HepG2 (cell line): ENCODE results near the gene NEDD4L. TPM values are rescaled to one million over a fixed set of nuclear protein-coding genes. Genes with fewer than 3 reads are reported as not detected.

Experiments used
- ATAC-seq: fragments of 200-7000 bp; cut with Tn5 transposase; 3 replicates; pipeline ENCODE4 v1.9.1; 2020; ENCODE audit warnings: mild to moderate bottlenecking, moderate library complexity
- BruUV-seq: library from RNA; stranded (reverse); fragments of 400-500 nt; replicated peaks from 2 replicates; lab custom pipeline; 2021; lab: Mats Ljungman, UMichigan
- CTCF ChIA-PET: fragments of 300-600 bp; formaldehyde crosslinking; extraction: SDS; loops from one replicate; lab custom pipeline; 2021; ENCODE audit warnings: low total read pairs, inconsistent platforms, low intra/inter-chr PET ratio; lab: Yijun Ruan, JAX
- POLR2A ChIA-PET: fragments of 350-600 bp; sonication (Branson Sonifier 250); formaldehyde crosslinking; loops from one replicate; lab custom pipeline; 2020; ENCODE audit warnings: antibody characterized with exemption, inconsistent platforms; lab: Yijun Ruan, JAX
- DNase-seq: peaks from one replicate; pipeline ENCODE4 v3.0.0-alpha.2; 2015; ENCODE audit warnings: low spot score
- FAIRE-seq: peaks from 3 replicates; lab custom pipeline; 2011; peaks lifted over from hg19 to GRCh38; lab: Jason Lieb, UNC
- H2AFZ ChIP-seq: one replicate; pipeline ENCODE4 v1.6.1; 2011; ENCODE audit warnings: low read length, inconsistent platforms
- H3K27ac ChIP-seq: fragments of 300-600 bp; 3 replicates; pipeline ENCODE4 v1.8.0; 2011; ENCODE audit warnings: mixed run types, mild to moderate bottlenecking, mixed read lengths, low read length, inconsistent platforms; ENCODE audit not compliant: insufficient read depth; ENCODE audit errors: extremely low read length
- H3K27me3 ChIP-seq, 2 experiments: fragments of 200-600 bp in 1 of 2; 2 replicates in 1 of 2; 3 replicates in 1 of 2; pipeline versions ENCODE4 v1.6.0 to v1.8.0; 2011; ENCODE audit warnings: low read length in 2 of 2, mild to moderate bottlenecking in 2 of 2, moderate library complexity in 2 of 2, inconsistent platforms in 1 of 2; ENCODE audit not compliant: insufficient read depth in 2 of 2, control insufficient read depth in 1 of 2
- H3K36me3 ChIP-seq, 2 experiments: fragments of 200-600 bp in 1 of 2; replicated peaks in 1 of 2; 2 replicates in 1 of 2; 3 replicates in 1 of 2; pipeline versions ENCODE4 v1.5.1 to v1.8.0; 2011; ENCODE audit warnings: low read length in 2 of 2, inconsistent platforms in 1 of 2; ENCODE audit not compliant: insufficient read depth in 2 of 2, control insufficient read depth in 1 of 2
- H3K4me1 ChIP-seq: 2 replicates; pipeline ENCODE4 v1.5.1; 2012; ENCODE audit warnings: low read length, inconsistent platforms; ENCODE audit not compliant: insufficient read depth
- H3K4me2 ChIP-seq: 2 replicates; pipeline ENCODE4 v1.6.0; 2011; ENCODE audit warnings: low read depth, low read length, inconsistent platforms
- H3K4me3 ChIP-seq, 3 experiments: fragments of 200-600 bp in 1 of 3; sonication (generic), shearing (Covaris generic) in 1 of 3; replicated peaks in 1 of 3; 2 replicates each; pipeline ENCODE4 v1.5.1; 2011 to 2016; ENCODE audit warnings: low read length in 3 of 3, inconsistent platforms in 2 of 3, low read depth in 2 of 3, mild to moderate bottlenecking in 2 of 3, control low read depth in 1 of 3, mixed read lengths in 1 of 3; ENCODE audit not compliant: insufficient read depth in 1 of 3
- H3K79me2 ChIP-seq: one replicate; pipeline ENCODE4 v1.6.1; 2011; ENCODE audit warnings: low read length, inconsistent platforms; ENCODE audit not compliant: insufficient read depth
- H3K9ac ChIP-seq: 2 replicates; pipeline ENCODE4 v1.6.0; 2011; ENCODE audit warnings: mild to moderate bottlenecking, low read depth, low read length, inconsistent platforms; ENCODE audit not compliant: insufficient read depth
- H3K9me3 ChIP-seq: 2 replicates; pipeline ENCODE4 v1.5.1; 2012; ENCODE audit warnings: mild to moderate bottlenecking, low read length
- H4K20me1 ChIP-seq: 2 replicates; pipeline ENCODE4 v1.6.0; 2011; ENCODE audit warnings: inconsistent platforms, mild to moderate bottlenecking, low read length, moderate library complexity; ENCODE audit not compliant: insufficient read depth
- AGO1 ChIP-seq: fragments of 200-400 bp; formaldehyde crosslinking; IDR thresholded peaks from 2 replicates; pipeline ENCODE4 v1.6.1; 2017; ENCODE audit warnings: mild to moderate bottlenecking, low read depth, low read length, moderate library complexity; ENCODE audit not compliant: poor library complexity, severe bottlenecking
- CEBPG ChIP-seq: IDR thresholded peaks from 2 replicates; pipeline ENCODE4 v1.6.1; 2016
- ELF1 ChIP-seq: sonication (generic); formaldehyde crosslinking; IDR thresholded peaks from 2 replicates; pipeline ENCODE4 v1.4.0; 2020; ENCODE audit warnings: missing genetic modification reagents
- KMT2B ChIP-seq: IDR thresholded peaks from 2 replicates; pipeline ENCODE4 v1.6.1; 2016; ENCODE audit warnings: missing genetic modification reagents, missing compliant biosample characterization
- PHF8 ChIP-seq: sonication (generic); formaldehyde crosslinking; IDR thresholded peaks from 2 replicates; pipeline ENCODE4 v1.5.0; 2020; ENCODE audit warnings: missing genetic modification reagents
- RBM22 ChIP-seq: fragments of 200-400 bp; formaldehyde crosslinking; optimal IDR thresholded peaks from 2 replicates; pipeline ENCODE3; 2017; ENCODE audit warnings: mild to moderate bottlenecking, low read length, moderate library complexity
- SMARCE1 ChIP-seq: fragments of 450-650 bp; IDR thresholded peaks from 2 replicates; pipeline ENCODE4 v1.6.1; 2017; ENCODE audit warnings: borderline replicate concordance
- SNAPC2 ChIP-seq: sonication (generic); formaldehyde crosslinking; IDR thresholded peaks from 2 replicates; pipeline ENCODE4 v1.8.1; 2022; ENCODE audit warnings: mild to moderate bottlenecking, missing genetic modification reagents
- SP4 ChIP-seq: sonication (generic); formaldehyde crosslinking; IDR thresholded peaks from 2 replicates; pipeline ENCODE4 v1.8.1; 2023; ENCODE audit warnings: mild to moderate bottlenecking, missing genetic modification reagents
- ZNF263 ChIP-seq: sonication (generic); formaldehyde crosslinking; IDR thresholded peaks from 2 replicates; pipeline ENCODE4 v1.4.0; 2020; ENCODE audit warnings: missing genetic modification reagents
- ZNF674 ChIP-seq: sonication (generic); formaldehyde crosslinking; IDR thresholded peaks from 2 replicates; pipeline ENCODE4 v1.5.0; 2020; ENCODE audit warnings: low read depth, mild to moderate bottlenecking, missing genetic modification reagents
- WGBS: methylation state at CpG from one replicate; pipeline ENCODE4 v1.1.6; 2017; ENCODE audit warnings: low lambda C conversion rate; 5-methylcytosine and 5-hydroxymethylcytosine counted together
- in situ Hi-C: cut with HindIII; loops from 2 replicates; pipeline ENCODE4 v1.10.0; 2017; ENCODE audit warnings: low pct_unique_long_range_greater_than_20kb; ENCODE audit not compliant: extremely low pct_ligation_motif_present
- intact Hi-C: fragments of 100-400 bp; cut with micrococcal nuclease; formaldehyde crosslinking; loops from one replicate; pipeline ENCODE4 v1.10.0; 2022; ENCODE audit not compliant: unreplicated experiment
- polyA plus RNA-seq, 8 experiments: library from polyadenylated mRNA; depleted of rRNA in 3 of 8; stranded (reverse) in 7 of 8; unstranded in 1 of 8; fragments of >200 nt; fragmentation: Illumina TruSeq in 4 of 8; extraction: Trizol in 4 of 8; gene quantifications; 2 replicates each; pipeline versions ENCODE4 v1.2.1 to v1.2.3, GENCODE V29; 2011 to 2016; ENCODE audit warnings: low read depth in 4 of 8, missing spikeins in 1 of 8, mixed read lengths in 1 of 8; ENCODE audit not compliant: insufficient read depth in 1 of 8
- total RNA-seq, 5 experiments: library from RNA; depleted of rRNA; stranded (reverse); fragments of >200 nt; fragmentation: Illumina TruSeq; extraction: Trizol; gene quantifications; 2 replicates each; pipeline ENCODE4 v1.2.3, GENCODE V29; 2016; ENCODE audit warnings: low read depth in 1 of 5
- TF ChIP-seq, protein P1 (sequence below): sonication (generic); formaldehyde crosslinking; IDR thresholded peaks from 2 replicates; pipeline ENCODE4 v1.4.0; 2020; ENCODE audit warnings: missing genetic modification reagents
- TF ChIP-seq, protein P2 (sequence below): sonication (generic); formaldehyde crosslinking; IDR thresholded peaks from 2 replicates; pipeline ENCODE4 v1.4.0; 2020; ENCODE audit warnings: mild to moderate bottlenecking, low read depth, missing genetic modification reagents
- TF ChIP-seq, protein P3 (sequence below): IDR thresholded peaks from 2 replicates; pipeline ENCODE4 v1.6.1; 2016
- TF ChIP-seq, protein P4 (sequence below): sonication (generic); formaldehyde crosslinking; IDR thresholded peaks from 2 replicates; pipeline ENCODE4 v1.5.0; 2020; ENCODE audit warnings: missing genetic modification reagents
- TF ChIP-seq, protein P5 (sequence below): sonication (generic); formaldehyde crosslinking; IDR thresholded peaks from 2 replicates; pipeline ENCODE4 v1.4.0; 2020; ENCODE audit warnings: missing genetic modification reagents

The NEDD4L gene
- total and polyA plus RNA-seq, 2 of the 13 experiments (the other 11 are each of a cell fraction or from before 2014, with no cell fraction given), result 168 to 390 TPM

DNA sequence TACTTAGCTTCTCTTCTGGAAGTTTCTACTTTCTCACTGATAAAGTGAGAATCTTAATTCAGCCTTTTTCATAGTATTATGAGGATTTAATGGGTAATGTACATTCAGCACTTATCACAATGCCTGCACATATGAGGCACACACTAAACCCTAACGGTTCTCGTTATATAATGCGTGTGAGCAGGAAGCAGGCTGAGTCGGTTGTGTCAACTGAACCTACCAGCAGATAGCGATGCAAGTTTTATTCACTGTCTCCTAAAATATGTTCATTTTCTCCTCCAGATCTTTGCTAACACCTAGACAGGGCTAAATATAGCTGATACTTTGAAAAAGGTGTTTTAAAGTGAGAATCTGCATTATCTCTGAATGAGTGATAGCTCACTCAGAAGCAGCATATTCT lies 383.3 kb downstream of the NEDD4L start (continued):
- TF ChIP-seq, protein P1, sequence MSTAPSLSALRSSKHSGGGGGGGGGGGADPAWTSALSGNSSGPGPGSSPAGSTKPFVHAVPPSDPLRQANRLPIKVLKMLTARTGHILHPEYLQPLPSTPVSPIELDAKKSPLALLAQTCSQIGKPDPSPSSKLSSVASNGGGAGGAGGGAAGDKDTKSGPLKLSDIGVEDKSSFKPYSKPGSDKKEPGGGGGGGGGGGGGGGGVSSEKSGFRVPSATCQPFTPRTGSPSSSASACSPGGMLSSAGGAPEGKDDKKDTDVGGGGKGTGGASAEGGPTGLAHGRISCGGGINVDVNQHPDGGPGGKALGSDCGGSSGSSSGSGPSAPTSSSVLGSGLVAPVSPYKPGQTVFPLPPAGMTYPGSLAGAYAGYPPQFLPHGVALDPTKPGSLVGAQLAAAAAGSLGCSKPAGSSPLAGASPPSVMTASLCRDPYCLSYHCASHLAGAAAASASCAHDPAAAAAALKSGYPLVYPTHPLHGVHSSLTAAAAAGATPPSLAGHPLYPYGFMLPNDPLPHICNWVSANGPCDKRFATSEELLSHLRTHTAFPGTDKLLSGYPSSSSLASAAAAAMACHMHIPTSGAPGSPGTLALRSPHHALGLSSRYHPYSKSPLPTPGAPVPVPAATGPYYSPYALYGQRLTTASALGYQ (CRISPR knock-in tag), result no peak
- TF ChIP-seq PHF8 (CRISPR knock-in tag) (no peak), KMT2B (CRISPR knock-in tag) (no peak)

DNA sequence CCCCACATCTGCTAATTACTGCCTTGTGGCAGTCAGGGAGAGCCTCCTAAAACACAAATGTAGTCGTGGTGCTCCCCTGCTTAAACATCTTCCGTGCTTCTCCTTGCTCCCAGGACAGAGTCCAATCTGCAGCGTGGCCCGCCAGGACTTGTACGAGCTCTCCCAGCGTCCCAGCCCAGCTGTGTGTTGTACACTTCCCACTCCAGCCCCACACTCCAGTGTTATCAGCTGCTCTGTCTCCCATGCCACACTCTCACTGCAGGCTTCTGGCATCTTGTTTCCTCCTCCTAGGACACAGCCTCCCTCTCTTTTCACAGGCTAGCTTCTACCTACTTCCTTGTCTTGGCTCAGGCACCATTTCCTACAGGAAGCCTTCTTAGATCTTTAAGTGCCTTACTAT lies 385.4 kb downstream of the NEDD4L start:
- Histone ChIP-seq H3K27ac (peak overlapping the region; percentile 59), H3K4me3 (no peak overlapping the region; a peak in 1 of 6 replicates), H3K4me2 (peak overlapping the region; percentile 33; the same call in 1 of the 2 replicates), H3K9me3 (no peaks in the 10 kb centered on the region), H3K36me3 (no peaks in the 10 kb centered on the region), H2AFZ (peak overlapping the region; percentile 64), H3K79me2 (no peaks in the 10 kb centered on the region), H4K20me1 (no peaks in the 10 kb centered on the region), H3K4me1 (peaks cover 58% of the 10 kb centered on the region), H3K27me3 (no peaks in the 10 kb centered on the region), H3K9ac (no peak overlapping the region)
- ChIA-PET POLR2A (interaction anchor here (1.0 to 2.3 kb wide), 2 partner anchors 12 to 15 kb away, joined by 6 to 8 read pairs; no protein-coding TSS in a partner anchor), CTCF (no interaction called here)
- ATAC-seq (peak; percentile 81), DNase-seq (no peak), FAIRE-seq (no peak)
- in situ Hi-C loops (no loop called here), intact Hi-C loops (no loop called here)
- 52% methylated on average over 6 of the region's 6 CpGs for WGBS
- BruUV-seq, result no TSS peak
- TF ChIP-seq, protein P2, sequence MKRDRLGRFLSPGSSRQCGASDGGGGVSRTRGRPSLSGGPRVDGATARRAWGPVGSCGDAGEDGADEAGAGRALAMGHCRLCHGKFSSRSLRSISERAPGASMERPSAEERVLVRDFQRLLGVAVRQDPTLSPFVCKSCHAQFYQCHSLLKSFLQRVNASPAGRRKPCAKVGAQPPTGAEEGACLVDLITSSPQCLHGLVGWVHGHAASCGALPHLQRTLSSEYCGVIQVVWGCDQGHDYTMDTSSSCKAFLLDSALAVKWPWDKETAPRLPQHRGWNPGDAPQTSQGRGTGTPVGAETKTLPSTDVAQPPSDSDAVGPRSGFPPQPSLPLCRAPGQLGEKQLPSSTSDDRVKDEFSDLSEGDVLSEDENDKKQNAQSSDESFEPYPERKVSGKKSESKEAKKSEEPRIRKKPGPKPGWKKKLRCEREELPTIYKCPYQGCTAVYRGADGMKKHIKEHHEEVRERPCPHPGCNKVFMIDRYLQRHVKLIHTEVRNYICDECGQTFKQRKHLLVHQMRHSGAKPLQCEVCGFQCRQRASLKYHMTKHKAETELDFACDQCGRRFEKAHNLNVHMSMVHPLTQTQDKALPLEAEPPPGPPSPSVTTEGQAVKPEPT (CRISPR knock-in tag), result no peak
- TF ChIP-seq SP4, result no peak
- TF ChIP-seq CEBPG, result no peak
- TF ChIP-seq, protein P3, sequence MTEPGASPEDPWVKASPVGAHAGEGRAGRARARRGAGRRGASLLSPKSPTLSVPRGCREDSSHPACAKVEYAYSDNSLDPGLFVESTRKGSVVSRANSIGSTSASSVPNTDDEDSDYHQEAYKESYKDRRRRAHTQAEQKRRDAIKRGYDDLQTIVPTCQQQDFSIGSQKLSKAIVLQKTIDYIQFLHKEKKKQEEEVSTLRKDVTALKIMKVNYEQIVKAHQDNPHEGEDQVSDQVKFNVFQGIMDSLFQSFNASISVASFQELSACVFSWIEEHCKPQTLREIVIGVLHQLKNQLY (CRISPR knock-in tag), result no peak
- no peak for TF ChIP-seq SMARCE1
- TF ChIP-seq SNAPC2 (CRISPR knock-in tag), result no peak
- TF ChIP-seq RBM22, result no peak
- TF ChIP-seq, protein P4, sequence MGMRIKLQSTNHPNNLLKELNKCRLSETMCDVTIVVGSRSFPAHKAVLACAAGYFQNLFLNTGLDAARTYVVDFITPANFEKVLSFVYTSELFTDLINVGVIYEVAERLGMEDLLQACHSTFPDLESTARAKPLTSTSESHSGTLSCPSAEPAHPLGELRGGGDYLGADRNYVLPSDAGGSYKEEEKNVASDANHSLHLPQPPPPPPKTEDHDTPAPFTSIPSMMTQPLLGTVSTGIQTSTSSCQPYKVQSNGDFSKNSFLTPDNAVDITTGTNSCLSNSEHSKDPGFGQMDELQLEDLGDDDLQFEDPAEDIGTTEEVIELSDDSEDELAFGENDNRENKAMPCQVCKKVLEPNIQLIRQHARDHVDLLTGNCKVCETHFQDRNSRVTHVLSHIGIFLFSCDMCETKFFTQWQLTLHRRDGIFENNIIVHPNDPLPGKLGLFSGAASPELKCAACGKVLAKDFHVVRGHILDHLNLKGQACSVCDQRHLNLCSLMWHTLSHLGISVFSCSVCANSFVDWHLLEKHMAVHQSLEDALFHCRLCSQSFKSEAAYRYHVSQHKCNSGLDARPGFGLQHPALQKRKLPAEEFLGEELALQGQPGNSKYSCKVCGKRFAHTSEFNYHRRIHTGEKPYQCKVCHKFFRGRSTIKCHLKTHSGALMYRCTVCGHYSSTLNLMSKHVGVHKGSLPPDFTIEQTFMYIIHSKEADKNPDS (CRISPR knock-in tag), result no peak
- TF ChIP-seq, protein P5, sequence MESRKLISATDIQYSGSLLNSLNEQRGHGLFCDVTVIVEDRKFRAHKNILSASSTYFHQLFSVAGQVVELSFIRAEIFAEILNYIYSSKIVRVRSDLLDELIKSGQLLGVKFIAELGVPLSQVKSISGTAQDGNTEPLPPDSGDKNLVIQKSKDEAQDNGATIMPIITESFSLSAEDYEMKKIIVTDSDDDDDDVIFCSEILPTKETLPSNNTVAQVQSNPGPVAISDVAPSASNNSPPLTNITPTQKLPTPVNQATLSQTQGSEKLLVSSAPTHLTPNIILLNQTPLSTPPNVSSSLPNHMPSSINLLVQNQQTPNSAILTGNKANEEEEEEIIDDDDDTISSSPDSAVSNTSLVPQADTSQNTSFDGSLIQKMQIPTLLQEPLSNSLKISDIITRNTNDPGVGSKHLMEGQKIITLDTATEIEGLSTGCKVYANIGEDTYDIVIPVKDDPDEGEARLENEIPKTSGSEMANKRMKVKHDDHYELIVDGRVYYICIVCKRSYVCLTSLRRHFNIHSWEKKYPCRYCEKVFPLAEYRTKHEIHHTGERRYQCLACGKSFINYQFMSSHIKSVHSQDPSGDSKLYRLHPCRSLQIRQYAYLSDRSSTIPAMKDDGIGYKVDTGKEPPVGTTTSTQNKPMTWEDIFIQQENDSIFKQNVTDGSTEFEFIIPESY (CRISPR knock-in tag), result peak; percentile 71
- no peak for TF ChIP-seq ZNF674 (CRISPR knock-in tag)
- TF ChIP-seq AGO1, result no peak
- peak; percentile 95 for TF ChIP-seq ZNF263
- no peak for TF ChIP-seq ELF1 (CRISPR knock-in tag)
